HG03175 (cell line): ENCODE results near the gene PRR15L.
"Not testable (repeated sequence)": the region's sequence is repeated elsewhere in the genome, so short reads cannot be mapped to it uniquely, and the experiment has no call there.

Source experiments
- ATAC-seq: cut with Tn5 transposase; IDR thresholded peaks from one replicate; pipeline ENCODE4 v1.9.1; 2021; ENCODE audit warnings: mild to moderate bottlenecking, moderate library complexity; ENCODE audit not compliant: unreplicated experiment

The PRR15L gene, protein sequence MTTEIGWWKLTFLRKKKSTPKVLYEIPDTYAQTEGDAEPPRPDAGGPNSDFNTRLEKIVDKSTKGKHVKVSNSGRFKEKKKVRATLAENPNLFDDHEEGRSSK

DNA sequence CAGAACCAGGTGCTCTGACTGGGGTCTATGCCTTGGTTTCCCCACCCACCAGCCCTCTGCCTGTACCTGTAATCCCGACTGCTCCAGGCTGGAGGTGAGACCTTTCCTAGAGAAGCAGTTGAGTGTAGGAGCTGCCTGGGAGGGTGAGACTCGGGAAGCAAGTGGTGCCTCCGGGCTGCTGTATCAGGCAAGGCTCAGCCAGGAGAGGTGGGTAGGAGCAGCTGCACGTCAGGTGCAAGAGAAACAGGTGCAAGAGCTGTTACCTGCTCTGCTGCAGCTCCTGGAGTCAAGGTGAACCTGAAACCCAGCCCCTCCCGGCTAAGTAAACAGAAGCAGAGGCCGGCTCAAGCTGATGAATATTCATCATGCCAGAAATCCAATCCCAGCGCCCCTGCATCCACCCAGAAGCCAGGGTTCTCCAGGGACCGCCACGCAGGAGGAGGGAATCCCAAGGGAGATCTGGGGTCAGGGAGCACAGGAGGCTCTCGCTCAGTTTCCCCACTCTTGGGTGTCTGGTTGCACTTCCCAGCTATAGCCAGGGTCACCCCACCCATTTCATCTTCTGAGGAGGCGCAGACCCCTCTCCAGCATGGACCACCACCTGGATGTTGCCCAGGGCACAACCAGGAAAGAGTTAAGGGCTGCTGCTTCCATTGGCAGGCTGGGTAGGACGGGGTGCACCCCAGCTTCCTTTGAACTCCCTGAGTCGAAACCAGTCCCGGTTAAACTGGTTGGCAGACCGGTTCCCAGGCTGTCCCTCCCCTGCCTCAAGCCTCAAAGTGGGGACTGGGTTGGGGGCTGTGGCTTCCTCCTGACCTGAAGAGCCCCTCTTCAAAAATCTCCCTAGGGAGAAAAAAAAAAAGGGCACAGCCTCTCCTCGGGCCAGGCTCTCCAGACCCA lies at the start of gene PRR15L:
TSS of gene PRR15L (minus strand) at position 293 of the 900 bp plus-strand sequence. CDS start 4,649 bp downstream, outside the sequence.
- ATAC-seq: no peak

DNA sequence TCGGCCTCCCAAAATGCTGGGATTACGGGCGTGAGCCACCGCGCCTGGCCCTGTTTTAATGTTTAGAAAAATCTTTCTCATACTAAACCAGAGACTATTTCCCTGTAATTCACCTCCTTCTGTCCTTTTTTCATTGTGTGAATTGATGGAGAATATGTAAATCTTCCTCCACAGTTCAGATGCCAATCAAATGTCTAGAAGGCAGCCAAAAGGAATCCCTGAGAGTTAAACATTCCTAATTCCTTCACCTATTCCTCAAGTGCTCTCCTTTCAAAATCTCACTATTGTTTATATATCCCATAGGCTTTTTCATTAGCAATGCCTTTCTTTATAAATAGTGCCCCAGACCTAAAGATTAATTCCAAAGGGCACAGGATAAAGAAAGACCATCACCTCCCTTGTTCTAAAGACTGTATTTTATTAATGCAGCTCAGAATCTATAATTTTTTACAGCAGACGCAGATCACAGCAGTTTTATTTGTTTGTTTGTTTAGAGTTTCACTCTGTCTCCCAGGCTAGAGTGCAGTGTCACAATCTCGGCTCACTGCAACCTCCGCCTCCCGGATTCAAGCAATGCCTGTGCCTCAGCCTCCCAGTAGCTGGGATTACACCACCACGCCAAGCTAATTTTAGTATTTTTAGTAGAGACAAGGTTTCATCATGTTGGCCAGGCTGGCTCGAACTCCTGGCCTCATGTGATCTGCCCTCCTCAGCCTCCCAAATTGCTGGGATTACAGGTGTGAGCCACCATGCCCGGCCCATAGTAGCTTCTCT lies 49.4 kb upstream of the PRR15L start:
- no peak for ATAC-seq

DNA sequence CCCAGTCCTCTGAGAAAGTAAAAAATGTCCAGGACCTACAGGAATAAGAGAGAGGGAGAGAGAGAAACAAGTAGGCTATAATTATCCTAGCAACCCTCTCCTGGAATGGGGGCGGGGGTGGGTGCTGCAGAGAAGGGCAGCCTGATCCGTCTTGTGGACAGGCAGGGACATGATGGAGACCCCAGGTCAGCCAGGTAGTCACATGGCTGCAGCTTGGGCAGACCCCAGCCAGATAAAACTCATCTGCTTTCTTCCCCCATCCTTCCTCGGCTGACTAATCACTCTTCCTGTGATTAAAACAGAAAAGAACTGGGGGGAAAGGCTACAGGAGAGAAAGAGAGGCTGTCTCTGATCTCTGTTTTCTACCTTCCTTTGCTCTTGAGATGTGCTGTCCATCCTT lies 47.3 kb upstream of the PRR15L start:
- no peak for ATAC-seq

DNA sequence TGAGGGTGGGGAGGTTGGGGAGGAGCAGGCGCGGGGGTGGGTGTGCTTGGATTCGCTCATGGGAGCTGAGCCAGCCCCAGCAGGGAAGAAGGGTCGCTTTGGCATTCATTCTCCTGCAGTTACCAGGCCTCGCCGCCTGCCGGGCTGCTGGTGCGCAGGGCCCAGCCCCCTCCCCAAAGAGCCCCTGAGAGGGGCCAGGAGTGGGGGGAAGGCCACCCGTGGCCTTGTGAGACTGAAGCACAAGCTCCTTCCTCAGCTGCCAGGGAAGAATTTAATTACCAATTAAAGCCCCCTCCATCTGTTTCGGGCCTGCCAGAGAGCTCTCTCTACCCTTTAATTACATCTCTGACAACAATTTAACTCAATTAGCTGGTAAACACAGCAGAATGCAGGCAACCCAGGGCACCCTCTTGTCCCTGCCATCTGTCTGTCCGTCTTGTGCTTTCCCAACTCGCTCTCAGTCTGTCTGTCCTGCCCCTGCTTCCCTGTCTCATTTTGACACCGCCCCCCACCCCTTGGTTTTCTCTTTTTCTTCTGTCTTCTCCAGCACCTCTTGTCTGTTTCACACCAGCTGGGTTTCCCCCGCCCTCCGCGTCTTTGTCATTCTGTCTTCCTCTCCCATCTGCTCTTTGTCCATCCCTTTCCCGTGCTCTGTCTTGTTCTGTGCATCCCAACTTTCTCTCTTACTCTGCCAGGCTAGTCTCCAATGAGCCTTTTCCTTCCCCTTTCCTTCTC lies 45.9 kb upstream of the PRR15L start:
- ATAC-seq: no peak

DNA sequence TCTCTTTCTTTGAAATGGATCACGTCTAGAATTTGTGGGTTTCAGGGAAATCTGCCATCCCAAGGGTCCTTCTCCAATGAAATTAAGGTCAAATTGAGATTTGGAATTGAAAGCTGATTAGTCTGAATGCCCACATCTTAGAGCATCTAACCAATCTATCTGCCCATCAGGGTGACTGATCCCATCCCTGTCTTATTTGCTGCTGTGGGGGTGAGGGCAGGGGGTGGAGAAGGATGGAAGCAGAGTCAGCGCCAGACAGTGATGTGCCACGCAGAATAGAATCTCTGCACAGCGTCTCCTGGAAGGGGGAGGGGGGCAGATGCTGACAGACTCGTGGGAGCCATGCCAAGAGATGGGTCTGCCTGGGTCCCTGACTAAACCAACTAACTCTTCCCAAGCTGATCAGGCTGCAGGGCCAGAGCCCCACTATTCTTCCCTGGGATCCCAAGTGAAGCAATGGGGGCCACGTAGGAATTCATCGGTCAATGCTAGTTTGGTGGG lies 45.3 kb upstream of the PRR15L start:
- no peak for ATAC-seq

DNA sequence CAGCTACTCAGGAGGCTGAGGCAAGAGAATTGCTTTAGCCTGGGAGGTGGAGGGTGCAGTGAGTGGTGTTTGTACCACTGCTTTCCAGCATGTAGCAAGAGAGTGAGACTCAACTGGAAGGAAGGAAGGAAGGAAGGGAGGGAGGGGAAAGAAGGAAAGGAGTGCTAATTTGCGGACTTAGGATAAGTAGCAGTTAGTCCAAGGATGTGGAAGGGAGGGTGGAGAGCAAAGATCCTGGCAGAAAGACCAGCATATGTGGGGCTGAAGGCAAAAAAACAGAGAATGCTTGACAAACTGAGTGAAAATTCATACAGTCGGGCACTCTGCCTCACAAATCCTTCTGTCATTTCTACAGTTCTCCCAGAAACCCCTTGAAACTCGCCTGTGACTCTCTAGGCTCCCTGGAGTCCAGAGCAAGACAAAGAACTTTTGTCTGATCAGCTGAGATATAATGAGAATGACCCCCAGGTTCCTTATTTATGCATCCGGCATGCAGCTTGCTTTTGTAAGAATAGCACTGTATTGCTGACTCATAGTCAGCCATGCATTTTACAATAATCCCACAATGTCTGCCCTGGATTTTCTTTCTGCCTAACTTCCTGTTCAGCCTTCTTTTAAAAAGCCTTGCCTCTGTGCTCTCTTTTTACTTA lies 44.7 kb upstream of the PRR15L start:
- no peak for ATAC-seq

DNA sequence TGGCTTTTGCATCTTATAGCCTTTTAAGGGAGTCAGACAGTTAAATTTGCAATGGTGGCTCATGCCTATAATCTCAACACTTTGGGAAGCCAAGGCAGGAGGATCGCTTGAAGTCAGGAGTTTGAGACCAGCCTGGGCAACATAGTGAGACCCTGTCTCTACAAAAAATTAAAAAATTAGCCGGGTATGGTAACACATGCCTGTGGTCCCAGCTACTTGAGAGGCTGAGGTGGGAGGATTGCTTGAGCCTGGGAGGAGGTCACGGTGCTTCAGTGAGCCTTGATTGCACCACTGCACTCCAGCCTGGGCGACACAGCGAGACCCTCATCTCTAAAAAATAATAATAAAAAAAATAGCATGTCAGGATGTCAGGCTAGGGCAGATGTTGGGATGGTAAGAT lies 44.0 kb upstream of the PRR15L start:
- ATAC-seq: not testable (repeated sequence)

DNA sequence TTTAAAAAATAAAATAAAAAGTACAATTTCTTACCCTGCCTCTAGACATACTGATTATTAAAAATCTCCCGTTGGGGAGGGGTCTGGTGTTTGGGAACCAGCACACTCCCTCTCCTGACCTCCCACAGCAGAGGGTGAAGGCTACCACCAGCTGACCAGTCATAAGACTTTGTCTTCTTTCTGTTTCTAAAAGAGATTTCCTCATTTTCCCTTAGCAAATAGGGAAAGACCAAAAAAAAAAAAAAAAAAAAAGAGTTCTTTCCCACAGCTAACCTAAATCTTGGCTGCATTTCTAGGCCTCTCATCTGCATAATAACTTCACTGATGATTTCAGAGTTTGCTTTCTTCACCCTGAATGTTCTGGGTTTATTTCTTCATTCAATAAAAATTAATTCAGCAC lies 43.5 kb upstream of the PRR15L start:
- no peak for ATAC-seq

DNA sequence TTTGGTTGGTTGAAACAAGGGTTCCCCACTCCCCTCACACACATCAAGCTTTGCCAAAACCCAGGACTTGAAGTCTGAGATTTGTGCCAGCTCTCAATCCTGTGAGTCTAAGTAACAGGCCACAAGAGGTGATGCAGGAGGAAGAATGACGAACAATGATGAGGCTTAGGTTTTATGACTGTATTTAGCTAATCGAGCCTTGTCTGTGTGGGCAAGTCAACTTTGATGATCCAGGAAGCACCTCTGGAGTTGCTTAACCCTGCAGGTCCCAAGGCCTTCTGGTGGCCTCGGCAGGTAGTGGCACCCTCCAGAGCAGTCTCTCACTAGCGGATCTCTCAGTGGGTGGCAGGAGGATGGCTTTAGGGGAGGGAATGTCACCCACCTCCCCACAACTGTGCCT lies 41.9 kb upstream of the PRR15L start:
- no peak for ATAC-seq

DNA sequence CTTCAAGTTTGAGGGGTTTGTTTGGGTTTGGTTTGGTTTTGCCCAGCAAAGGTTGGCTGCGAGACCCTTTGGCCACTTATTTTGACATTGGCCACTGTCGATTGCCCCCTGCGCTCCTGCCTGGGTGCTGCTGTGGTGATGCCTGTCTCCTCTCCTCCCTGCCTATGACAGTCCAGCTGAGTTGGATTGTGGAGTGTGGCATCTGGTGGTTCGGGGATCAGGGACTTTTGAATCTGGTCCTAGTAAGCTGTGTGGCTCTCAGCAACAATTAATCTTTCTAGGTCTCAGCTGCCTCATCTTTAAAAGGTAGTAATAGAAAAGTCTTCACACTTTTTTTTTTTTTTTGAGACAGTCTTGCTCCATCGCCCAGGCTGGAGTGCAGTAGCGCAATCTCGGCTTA lies 40.4 kb upstream of the PRR15L start:
- ATAC-seq: no peak

DNA sequence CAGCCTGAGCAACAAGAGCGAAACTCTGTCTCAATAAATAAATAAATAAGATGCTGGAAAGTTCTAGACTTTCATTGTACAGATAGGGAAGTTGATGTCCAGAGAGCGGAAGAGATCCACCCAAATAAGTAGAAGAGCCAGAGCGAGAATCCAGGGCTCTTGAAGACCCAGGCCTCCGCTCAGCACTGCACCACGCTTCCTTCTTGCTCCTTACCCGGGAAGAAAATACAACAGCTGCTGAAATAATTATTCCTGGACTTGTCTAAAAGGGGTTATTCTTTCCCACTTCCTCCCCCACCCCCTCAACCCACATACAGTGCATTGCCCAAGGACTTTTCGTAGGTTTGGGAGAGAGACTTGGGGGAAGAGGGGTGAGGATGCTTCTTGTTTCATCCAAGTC lies 39.9 kb upstream of the PRR15L start:
- ATAC-seq: no peak

DNA sequence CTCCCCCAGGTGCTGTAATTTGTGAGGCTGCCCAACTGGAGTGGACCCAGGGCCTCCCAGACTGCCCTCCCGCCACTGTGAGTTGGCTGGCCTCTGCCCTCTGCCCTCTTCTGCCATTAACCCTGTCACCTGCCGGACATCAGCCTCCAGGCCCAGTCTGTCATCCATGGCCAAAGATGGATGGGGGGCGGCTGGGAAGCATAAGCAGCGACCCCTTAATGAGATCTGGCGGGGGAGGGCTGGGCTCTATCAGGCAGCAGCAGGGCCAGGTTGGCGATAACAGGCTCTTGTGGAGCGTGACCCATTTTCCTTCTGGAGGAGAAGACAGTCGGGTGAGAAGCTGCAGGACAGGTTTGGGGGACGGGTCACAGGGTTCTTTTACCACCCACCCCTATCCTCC lies 38.5 kb upstream of the PRR15L start:
- no peak for ATAC-seq

DNA sequence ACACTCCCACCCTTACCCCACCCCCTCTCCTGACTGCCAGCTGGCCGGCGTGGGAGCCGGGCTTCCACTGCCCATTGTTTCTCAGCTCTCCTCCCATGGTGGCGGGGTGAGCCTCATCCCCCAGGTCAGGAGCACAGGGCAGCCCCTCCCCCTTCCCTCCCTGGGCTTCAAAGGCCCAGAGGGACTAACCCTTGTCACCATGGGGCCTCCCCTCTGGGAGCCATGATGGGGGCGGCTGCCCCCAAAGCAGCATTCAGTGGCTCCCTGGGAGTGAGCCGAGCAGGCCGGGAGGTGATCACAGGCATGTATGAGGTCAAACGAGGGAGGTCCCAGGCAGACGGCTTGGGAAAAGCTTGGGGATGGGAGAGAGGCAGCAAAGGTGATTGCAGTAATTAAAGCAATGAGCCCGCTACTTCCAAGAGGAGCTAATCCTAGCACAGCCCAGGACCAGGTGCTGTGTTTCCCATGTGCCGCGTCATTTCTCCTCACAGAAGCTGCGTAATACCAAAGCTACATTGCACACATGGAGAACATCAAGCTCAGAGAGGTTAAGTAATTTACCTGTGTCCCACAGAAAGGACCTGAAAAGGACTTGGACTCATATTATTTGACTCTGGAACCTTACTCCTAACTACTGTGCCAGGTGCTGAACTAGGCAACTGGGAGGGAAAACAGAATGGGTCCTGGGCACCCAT lies 37.7 kb upstream of the PRR15L start:
- no peak for ATAC-seq

DNA sequence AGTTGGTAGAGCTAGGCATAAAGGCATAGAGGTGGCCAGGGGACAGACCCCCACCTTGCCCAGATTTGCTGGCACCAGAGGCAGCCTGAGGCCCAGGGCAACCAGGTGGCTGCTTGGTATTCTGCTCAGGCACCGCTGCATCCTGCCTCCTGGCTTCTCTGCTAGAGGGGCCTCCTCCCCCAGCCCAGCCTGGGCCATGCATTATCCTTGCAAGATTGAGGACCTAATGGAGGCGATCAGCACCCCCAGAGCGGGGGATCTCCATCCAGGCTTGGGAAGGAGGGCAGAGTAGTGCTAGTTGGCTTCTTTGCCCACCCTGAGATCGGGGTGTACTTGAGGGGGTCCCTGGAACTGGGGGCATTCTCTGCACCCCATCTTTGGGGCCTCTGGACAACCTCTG lies 37.0 kb upstream of the PRR15L start:
- ATAC-seq: no peak

DNA sequence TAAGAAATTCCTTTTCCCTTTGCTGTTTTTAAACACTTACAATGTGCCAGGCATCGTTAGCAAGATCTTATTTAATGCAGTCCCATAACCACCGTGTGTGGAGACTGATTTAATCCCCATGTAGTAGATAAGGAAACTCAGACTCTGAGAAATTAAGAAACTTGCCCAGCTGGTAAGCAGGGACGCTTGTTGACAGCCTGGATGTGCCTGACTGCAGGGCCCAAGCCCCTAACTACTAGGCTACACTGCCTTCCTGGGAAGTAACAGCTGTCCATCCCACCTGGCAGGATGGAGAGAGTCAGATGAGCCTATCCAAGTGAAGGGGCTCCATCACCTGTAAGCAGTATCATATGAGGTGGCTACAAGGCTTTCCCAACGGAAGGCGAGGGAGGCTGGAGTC lies 36.3 kb upstream of the PRR15L start:
- no peak for ATAC-seq

DNA sequence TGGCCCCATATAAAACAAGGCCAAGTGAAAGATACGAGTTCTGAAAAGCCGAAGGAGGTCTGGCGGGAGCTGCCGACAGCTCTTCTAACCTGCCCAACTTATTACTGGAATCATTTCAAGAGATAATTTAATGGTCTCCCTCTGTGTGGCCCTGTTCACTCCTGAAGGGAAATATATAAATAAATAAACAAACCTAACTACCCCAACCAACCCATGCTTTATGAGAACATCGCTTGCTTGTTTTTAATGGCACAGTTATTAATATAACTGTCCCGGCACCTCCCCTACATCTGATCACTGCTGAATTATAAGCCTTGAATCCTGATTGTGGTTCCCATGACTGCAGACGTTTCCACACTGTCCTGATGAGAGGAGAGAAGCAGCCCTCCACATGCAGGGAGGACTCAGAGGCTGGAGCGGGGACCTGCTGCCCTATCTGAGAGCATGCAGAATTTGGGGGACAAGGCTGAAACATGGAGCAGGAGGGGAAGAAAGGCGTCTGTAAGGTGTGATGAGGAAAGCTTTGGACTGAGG lies 35.4 kb upstream of the PRR15L start:
- no peak for ATAC-seq

DNA sequence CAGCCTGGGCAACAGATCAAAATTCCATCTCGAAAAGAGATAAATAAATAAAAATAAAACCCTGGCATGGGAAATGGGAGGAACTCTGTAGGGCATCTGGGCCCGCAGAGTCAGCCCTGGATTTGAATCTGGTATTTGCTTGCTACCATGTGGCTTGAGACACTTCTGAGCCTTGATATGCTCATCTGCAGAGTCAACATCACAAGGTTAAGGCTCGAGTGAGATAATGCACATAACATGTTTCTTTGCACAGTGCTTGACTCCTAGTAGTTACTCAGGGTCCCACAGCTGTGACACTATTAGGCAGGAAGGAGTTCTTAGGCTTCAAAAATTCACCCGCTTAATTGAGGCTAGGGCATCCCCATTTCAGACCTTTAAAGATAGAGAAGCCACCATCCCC lies 34.5 kb upstream of the PRR15L start:
- no peak for ATAC-seq

DNA sequence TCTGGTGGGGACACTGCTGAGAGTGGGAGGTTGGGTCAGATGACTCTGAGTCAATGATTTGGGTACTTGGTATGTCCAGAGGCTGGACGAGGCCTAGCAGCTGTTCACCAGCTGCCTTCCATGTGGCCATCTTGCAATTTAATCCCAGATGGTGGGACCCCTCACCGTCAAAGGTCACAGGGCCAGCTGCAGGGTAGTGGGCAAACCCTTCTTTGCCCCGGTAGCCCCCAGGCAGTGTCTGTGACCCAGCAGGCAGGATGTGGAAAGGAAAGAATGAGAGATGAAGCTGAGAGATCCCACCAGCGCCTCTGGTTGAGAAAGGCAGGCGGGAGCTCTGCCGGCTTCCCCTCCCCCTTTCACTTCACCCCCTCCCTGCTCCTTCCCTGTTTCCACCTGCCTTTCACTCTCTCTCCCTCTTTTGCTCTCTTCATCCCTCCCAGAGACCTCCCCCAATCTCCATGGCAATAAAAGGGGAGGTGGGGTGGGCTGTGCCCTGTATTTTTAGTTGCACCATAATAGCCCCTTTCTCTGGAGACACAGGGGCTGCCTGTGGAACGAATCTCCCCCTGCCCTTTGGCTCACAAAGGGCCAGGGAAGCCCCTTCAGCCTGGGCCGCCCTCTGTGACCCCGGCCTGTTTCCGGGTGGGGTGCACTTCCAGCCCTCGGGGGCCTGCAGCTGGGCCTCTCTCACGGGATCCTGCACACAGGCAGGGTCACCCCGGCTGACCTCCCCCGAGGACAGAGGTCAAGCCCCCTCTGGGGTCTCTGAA lies 33.5 kb upstream of the PRR15L start:
- no peak for ATAC-seq

DNA sequence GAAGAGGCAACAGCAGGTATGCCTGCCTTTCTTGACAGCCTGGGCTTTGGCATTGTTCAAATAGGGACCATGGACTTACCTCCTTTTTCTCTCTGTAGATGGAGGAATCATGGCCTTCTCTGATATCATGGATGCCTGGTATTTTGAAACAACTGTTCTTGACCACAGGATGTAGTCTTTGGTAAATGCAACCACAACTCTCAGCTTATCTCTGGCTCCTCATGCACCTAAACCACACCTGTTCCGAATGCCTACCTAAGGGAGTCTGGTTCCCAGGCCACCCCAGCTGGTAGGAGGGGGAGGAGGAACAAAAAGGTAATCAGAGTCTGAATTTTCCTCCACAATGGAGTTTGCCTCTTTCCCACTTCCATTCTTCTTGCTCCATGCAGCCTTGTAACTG lies 32.0 kb upstream of the PRR15L start:
- no peak for ATAC-seq
